CD4-positive, alpha-beta T cell treated with Interleukin-4 for 1 hour (primary cell): ENCODE data around the gene FBXL7.

Experiments used
- DNase-seq, 2 donors: peaks; one replicate each; pipeline ENCODE4 v3.0.0-alpha.2; 2020 to 2022

Gene FBXL7

DNA sequence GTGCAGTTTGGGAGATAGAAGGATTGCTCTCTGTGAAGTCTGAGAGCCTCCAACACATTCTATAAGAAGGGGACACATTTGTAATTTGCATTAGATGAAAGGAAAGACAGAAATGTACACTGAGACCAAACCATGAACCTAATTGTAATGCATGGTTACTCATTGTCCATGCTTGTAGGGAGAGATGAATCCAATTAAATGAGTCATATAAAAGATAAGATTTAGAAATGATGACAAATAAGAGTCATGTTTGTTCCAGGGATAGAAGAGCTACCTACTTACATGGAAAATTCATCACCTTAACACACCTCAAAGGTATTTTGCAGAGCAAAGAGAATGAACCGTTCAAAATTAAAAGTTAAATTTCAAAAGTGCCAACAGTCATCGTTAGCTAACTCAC is 85.1 kb downstream of the FBXL7 start:
- DNase-seq = no peak

GRCh38 chr5:15585841-15586591 is 86.0 kb downstream of the FBXL7 start:
- no peak for DNase-seq

GRCh38 chr5:15587916-15588315 is 87.9 kb downstream of the FBXL7 start:
- DNase-seq = no peak

DNA sequence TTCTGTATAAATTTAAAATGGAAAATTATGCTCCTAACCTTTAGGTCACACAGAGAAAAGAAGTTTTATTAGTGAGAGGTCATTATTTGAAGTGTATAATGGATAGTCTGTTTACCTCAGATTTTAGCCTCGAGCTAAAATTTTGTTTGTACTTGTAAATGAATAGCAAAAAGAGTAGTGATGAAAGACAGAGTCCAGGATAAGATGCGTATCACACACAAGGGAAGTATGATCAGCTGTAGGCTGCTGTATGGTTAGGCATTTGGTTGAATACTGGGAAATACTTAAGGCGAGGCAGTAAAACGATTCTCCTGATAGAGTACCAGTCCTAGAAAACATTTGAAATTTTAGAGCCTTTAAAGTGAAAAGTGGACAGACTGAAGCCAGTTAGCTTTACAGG is 92.7 kb downstream of the FBXL7 start:
- DNase-seq = no peak

- no peak for DNase-seq
Measured at GRCh38 chr5:15594977-15595568, 95.1 kb downstream of the FBXL7 start.

DNA sequence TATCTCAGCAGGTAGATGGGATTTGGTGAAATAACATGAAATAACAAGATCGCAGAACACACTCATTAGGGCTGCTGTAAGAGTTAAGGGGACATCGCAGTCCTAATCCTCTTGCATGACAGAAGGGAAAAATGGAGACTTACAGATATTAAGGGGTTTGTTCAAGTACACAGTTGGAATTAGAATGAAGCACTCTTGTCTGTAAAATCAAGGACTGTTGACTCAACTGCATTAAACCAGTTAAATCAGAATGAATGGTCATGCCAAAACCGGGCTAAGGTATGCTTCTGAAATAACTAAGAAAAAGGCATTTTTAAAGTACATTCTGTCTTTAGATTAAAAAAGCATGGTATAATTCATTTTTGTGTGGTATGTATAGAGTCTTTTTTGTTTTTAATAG is 95.9 kb downstream of the FBXL7 start:
- no peak for DNase-seq

GRCh38 chr5:15596936-15597335 is 97.0 kb downstream of the FBXL7 start:
- no peak for DNase-seq

- DNase-seq = no peak
Measured at GRCh38 chr5:15597804-15598203, 97.8 kb downstream of the FBXL7 start.

DNA sequence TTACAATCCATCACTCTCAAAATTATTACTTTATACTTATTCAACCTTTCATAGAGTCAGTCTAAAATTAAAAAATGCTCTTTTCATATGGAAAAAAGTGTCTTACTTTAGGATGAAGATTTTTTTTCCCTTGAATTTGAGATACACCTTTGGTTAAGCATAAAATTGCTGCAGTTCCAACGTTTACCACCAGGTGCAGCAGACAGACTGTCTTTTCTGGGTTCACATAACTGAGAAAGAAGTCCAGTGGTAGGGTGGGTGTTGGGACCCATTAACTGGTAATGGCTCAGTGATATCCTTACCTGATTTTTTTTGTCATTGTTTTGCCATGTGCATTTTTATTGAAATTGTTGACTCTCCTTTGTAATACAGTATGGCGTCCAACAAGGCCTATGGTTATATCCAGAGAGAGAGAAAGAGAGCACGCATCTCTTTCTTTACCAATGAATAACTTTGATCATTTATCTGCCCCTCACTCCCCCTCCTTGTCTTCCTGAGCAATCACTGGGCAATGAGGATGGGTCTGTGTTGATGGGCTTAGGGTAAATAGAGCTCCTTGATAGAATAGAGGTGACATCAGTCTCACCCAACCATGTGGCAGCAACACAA is 98.4 kb downstream of the FBXL7 start:
- DNase-seq = no peak

- no peak for DNase-seq
Measured at GRCh38 chr5:15600035-15600434, 100.1 kb downstream of the FBXL7 start.

DNA sequence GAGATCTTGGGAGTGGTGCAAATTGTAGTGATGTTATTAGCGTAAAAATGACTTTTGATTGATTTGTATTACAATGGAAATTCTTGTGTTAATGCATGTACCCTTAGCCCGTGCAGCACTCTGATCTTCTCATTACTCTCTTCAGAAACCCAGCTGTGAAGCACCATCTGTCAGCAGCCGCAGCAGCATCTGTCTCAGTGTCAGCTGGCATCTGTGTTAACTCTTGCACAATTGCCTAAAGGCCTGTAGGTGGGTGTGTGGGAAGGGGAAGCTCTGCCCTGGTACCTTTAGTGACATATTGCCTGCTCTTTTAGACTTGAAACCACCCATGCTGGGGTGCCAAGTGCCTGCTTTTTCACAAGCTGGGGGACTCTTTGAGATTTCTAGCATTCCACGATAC is 101.3 kb downstream of the FBXL7 start:
- DNase-seq = no peak

DNA sequence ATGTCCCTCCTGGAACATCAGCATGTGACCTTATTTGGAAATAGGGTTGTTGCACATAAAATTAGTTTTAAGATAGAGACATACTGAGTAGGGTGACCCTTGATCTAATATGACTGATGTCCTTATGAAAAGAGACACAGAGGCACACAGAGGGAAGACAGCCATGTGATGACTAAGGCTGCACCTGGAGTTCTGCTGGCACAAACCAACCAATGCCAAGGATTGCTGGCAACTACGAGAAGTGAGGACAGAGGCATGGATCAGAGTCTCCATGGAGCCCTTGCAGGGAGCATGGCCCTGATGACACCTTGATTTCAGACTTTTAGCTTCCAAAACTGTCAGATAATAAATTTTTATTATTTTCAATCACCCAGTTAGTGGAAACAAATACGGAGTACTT is 101.9 kb downstream of the FBXL7 start:
- no peak for DNase-seq

- no peak for DNase-seq
Measured at GRCh38 chr5:15604986-15605385, 105.0 kb downstream of the FBXL7 start.

DNA sequence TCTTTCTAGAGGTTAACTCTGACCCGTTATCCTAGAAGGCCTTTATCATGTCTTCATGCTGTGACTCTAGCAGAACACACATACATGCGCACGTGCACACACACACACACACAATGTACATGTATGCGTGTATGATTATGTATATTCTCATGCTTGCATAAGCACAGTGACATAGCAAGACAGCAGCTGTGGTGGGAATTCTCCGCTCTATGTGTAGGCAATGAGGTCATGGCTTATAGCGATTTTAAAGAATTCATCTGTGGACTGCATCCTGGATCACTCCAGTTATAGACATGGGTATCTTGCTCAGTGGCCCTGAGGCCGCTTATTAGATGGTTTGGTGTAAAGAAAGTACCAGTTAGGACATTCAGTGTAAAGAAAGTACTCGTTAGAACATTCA is 106.2 kb downstream of the FBXL7 start:
- DNase-seq = no peak

DNA sequence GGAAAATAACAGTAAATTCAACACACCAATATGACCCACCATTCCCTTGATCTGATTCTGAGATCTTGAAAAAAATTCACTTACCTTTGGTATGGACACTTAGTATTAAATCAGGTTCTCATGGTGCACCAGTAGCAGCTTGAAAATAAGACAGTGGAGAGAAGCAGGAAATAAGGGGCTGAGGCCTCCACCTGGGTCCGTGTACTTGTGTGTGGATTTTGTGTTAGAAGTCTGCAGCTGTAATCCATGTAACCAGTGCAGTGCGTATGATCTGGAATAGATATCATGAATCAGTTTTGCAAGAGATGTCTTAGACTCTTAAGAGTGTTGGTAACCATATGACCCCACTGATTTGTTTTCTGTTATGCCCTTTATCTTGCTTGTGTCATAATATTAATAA is 107.1 kb downstream of the FBXL7 start:
- no peak for DNase-seq

DNA sequence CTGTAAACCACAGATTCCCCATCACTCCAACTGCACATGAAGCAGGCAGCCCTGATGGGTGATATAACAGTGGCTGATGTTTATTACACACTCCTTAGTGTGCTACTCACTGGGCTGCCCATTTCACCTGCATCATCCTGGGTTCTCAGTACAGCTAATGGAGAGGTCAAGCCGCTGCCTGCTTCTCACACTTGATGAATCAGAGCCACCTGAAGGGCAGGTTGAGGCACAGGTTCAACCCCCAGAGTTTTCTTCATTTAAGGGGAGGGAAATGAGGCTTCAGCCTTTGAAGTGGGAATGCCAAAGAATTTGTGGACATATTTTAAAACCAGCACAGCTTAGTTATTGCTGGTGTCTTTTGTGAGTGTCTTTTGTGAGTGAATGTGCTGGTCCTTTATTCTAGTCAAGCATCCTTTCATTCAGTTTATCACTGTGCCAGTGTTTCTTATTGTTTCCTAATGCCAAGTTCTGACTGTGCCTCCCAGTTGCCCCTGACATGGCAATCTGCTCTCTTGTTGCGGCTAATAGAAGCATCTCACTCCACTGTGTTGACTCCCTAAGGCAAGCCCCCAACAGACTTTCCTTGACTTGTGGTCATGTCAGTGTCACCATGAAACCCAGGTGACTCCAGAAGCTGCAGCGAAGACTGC is 109.2 kb downstream of the FBXL7 start:
- DNase-seq = no peak

GRCh38 chr5:15610216-15610615 is 110.2 kb downstream of the FBXL7 start:
- no peak for DNase-seq

GRCh38 chr5:15611008-15611407 is 111.0 kb downstream of the FBXL7 start:
- DNase-seq = no peak

DNA sequence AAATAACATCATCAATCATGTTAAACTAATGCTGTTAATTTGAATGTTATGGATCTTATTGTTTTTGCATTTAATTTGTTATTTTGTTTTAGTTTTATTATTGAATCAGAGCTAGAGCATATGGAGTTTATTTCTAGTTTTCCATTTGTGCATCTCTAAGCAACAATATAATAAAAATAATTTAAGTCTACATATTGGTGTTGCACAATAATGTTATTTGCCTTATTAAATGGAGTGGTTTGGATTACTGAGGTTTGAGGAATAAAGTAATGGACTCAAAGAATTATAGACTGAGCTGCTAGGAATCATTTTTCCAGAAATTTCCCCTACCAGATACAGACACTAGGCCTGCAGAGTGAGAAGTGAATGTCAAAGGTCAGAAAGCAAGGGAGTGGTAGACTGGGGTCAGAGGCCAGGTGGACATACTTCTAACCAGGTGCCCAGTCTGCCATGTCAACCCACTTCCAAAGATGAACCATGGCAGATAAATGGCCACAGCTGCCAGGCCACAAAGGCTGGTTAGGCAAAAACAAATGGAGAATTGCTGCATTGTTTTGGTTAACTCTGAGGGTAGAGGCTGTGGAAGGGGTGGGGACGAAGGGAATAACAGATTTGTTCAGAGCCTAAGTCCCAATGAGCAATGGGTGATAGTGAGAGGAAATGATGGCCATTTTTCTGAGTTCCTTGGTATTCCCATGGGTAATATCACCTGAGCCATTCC is 113.1 kb downstream of the FBXL7 start:
- no peak for DNase-seq

- DNase-seq = no peak
Measured at GRCh38 chr5:15614679-15615078, 114.7 kb downstream of the FBXL7 start.

GRCh38 chr5:15615859-15616258 is 115.9 kb downstream of the FBXL7 start:
- DNase-seq = no peak

DNA sequence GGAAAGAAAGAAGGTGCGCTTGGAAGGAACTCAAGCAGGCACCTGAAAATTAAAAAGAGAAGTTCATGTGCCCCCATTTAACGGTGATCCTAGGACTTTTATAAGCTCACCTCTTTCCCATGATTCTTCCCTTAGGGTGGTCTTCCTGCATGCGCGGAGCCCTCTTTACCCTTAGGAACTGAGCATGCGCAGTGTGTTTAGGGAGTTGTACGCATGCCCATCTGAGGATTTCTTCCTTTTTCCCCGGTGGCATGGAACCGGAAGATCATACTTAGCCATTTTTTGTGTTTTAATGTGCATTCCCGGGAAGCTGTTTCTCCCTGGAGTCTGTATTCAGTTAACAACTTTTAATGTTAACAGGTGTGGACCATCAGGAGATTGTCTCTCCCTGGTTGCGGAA is 119.0 kb downstream of the FBXL7 start:
- DNase-seq = no peak

DNA sequence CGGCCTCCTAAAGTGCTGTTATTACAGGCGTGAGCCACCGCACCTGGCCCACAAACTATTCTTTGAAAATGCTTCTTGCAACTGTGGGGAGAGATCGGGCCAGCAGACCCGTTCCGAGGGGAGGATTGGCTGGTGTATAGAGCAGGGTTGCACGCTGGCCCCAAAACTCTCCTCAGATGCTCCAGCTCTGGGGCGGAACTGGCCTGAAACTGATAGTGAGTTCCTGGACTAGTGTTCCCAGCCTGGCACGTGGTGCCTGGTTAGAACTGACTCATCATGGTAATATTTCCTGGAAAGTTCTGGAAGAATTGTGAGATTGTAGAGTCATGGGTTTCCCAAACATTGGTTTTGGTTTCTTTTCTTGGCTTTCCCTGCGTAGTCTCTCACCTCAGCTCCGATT is 120.5 kb downstream of the FBXL7 start:
- no peak for DNase-seq
